HG03045 (cell line): ENCODE measurements around the gene APLN.

Experiments
- ATAC-seq: cut with Tn5 transposase; IDR thresholded peaks from one replicate; pipeline ENCODE4 v1.9.1; 2021; ENCODE audit warnings: mild to moderate bottlenecking, moderate library complexity; ENCODE audit not compliant: unreplicated experiment

The APLN gene

DNA sequence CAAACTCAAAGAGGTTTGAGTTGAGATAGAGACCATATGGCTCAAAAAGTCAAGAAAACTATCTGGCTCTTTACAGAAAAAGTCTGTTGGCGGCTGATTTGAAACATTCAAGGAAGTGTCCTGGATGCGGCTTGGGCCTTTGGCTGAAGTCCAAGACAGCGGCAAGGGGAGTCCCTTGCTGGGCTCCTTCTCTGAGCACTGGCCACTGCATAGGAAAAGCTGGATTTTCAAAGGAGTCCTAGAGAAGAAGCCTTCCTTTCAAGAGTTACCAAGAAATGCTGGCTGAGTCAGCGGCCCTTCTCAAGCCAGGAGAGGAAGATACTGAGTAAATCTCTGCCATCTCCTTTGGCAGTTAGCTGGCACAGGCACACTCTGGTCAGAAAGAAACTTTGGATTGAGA lies 12.1 kb downstream of the APLN start:
- ATAC-seq = no peak

GRCh38 chrX:129641941-129642340 lies 12.8 kb downstream of the APLN start:
- no peak for ATAC-seq

DNA sequence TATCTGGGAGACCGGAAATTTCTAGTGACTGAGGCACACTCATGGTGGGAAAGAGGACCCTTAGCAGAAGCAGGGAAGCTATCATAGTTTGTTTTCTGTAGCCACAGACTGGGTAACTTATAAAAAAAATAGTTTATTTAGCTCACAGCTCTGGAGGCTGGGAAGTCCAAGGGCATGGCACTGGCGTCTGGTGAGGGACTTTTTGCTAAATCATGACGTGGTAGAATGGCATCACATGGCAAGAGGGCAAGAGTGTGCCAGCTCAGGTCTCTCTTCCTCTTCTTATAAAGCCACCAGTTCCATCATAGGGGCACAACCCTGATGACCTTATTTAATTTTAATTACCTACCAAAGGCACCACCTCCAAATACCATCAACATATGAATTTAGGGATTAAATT lies 13.3 kb downstream of the APLN start:
- ATAC-seq = no peak

GRCh38 chrX:129640737-129641136 lies 14.0 kb downstream of the APLN start:
- no peak for ATAC-seq

- no peak for ATAC-seq
These were observed 15.8 kb downstream of the APLN start for GRCh38 chrX:129638917-129639316.

DNA sequence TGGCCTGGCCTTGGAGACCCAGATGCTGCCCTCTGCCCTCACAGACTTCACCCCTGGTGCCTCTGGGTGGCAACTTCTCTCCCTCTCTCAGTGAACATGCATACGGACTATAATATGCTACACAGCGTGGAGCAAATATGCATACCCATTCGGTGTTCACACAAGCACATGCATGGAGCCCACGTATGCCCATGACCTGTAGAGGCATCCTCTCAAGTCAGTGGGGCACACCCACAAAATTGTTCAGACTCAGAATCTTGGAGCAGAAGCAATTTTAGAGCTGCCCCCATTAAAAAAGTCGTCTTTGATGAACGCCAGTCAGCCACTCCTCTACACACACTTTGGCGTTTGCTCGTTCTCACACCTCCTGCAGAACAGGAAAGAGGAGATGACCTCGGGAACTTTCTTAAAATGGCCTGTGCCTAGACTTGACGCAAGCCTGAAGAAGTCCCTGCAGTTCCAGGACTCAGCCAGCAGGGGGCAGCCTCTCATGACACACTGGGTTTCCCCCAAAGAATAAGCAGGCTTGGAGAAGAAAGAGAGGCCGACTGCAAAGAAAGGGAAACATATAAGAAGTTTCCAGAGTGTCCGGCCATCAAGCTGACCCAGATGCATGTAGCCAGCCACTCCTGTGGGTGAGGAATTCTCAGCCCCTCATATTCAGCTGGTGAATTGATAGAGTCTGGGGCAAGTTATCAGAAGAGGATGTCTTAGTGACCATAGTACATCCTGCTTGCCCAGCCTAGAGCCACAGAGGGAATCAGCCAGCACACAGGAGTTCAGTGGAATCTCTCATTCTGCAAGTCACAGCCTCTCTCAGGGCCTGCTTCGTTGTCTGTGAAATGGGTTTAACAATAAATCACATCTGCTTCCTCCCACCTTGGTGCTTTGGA lies 17.3 kb downstream of the APLN start:
- no peak for ATAC-seq

DNA sequence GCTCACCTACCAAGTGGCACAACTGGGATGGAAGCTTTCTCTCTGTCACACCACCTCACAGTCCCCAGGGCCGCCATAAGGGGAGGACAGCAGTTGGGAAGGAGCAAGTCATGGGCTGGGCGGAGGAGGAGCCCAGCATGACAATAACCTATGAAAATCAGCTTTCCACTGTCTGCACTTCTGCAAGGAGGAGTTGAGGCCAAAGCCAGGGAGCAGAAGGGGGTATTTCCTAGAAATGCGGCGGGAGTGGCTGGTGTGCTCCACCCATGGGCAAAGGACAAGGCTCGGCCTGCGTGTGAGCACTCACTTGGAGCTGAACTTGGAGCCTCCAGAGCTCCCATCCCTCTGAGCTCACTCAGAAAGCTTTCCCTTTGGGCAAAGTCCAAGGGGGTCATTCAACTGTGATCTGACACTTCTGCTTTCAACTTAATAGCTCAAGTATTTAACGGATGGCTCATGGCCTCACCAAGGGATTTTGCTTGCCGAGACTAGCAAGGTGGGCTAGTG lies 18.5 kb downstream of the APLN start:
- no peak for ATAC-seq

- ATAC-seq = no peak
These were observed 20.2 kb downstream of the APLN start for GRCh38 chrX:129634541-129634940.

DNA sequence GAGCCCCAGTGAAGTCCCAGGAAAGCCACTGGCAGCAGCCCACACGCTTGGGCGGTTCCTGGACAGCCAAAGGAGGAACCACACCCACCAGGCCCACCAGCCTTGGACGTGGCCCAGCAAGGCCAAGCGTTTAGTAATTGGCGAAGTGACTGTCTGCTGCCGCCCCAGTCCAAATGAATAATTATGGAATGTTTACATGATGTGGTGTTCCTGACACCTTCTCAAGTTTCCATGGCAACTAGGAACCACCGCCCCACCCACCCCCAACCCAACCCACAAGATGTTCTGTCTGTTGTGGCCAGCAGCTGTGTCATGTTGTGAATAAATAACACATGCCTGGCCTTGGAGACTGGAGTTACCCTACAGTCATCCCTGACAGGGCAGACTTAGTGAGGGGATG lies 22.3 kb downstream of the APLN start:
- no peak for ATAC-seq

GRCh38 chrX:129631849-129632248 lies 22.9 kb downstream of the APLN start:
- ATAC-seq = no peak

DNA sequence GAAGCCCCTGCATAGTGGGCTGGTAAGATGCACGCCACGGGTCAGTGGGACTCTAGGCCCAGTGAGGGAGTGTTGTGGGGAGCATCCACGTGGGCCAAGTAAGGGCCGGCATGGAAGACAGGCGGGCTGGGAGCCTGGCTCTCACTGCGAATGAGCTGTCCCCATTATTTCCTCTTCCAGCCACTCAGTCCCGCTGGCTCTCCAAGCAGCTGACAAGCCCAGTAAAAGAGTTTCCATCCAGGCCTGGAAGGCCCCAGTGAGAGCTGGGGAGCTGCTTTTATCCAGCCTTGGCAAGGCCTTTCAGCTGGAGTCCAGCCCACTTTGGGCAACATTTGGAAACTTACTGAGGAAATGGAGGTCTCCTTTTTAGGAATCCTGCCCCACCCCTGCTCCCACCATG lies 24.9 kb downstream of the APLN start:
- ATAC-seq = no peak

DNA sequence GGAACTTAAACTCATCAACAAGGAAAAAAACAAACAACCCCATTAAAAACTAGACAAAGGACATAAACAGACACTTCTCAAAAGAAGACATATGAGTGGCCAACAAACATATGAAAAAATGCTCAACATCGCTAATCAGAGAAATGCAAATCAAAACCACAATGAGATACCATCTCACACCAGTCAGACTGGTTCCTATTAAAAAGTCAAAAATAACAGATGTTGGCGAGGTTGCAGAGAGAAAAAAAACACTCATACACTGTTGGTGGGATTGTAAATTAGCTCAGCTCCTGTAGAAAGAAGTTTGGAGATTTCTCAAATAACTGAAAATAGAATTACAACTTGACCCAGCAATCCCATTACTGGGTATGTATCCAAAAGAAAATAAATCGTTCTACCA lies 28.7 kb downstream of the APLN start:
- no peak for ATAC-seq

- no peak for ATAC-seq
These were observed 31.9 kb downstream of the APLN start for GRCh38 chrX:129622757-129623301.

DNA sequence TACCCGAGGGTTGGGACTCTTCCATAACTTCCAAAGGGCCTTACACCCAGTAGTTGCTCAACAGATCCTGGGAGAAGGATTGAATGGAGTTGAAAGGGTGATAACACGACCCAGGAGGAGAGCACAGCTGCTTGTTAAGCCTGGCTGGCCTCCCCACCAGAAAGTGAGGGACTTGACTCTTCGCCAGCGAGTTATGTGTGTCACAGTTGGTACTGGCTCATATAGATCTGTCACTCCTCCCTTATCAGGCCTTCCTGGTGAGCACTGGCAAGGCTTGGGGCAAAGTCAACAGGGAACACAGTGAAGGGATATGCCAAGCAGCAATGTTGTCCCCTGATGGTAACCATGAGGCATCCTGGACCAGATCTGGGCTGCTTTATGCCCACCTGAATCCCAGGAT lies 35.8 kb downstream of the APLN start:
- no peak for ATAC-seq

DNA sequence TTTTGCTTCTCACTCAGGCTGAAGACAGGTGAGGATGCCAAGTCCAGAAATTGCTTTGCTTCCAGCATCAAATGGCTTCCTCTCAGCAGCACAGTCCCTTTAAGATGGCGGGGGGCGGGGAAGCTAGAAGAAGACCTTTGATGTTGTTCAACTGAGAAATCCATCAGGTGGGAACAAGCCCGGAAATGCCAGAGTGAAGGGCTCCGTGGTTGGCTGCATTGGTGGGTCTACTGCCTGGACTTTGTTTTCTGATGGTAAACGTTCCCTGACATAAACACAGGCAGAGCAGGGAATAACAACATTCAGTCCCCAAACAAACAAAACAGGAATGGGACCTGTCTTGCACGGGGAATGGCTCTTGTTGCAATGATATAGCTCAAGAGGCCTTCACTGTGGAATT lies 37.3 kb downstream of the APLN start:
- no peak for ATAC-seq

DNA sequence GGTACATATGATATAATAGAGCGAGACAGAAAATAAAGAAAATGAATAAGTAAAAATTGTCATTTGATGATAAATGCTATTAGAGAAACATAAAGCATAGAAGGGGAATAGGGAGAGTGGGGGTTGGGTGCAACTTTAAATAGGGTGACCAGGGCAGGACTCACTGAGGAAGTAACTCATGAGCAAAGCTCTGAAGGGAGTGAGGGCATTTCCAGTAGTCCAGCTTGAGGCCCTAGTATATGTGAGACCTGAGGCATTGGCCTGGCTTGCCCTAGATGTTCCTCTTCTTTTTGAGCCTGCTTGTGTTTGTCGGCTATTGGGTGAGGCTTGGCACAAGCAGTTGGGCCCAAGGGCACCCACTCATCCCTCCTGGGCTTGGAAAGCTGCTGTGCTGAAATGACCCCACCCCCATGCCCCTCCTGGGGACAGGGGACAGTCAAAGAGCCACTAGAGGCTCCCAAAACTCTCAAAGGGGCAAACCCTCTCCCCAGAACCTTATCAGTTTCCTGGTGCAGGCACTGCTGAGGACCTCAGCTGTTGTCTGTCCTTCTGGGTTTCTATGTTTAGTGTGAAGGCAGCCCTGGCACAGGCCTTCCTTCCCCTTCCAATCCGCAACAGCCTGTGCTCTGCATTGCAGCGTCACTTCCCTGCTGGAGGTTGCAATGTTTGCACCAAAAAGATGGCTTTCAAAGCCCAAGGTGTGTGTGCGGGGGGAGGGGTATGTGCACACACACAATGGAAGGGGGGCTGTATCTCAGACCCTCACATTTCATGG lies 40.1 kb downstream of the APLN start:
- no peak for ATAC-seq

GRCh38 chrX:129613596-129613995 lies 41.2 kb downstream of the APLN start:
- no peak for ATAC-seq

GRCh38 chrX:129612396-129612795 lies 42.4 kb downstream of the APLN start:
- ATAC-seq = no peak

DNA sequence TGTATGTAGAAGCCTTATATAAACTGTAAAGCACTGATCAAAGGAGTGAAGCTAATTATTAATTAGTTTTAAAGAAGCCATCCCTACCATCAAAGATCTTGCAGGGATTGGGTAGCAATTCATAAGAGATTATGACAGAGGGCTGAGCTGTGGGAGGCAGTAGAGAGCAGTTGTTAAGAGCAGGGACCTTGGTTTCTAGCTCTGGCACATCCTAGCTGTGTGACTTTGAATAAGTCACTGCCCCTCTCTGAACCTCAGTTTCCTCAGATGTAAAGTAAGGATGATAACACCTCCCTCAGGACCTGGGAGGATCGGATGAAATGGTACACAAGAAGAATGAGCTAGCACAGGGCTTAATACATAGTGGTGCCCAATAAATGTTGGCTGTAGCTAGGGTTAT lies 45.4 kb downstream of the APLN start:
- no peak for ATAC-seq

DNA sequence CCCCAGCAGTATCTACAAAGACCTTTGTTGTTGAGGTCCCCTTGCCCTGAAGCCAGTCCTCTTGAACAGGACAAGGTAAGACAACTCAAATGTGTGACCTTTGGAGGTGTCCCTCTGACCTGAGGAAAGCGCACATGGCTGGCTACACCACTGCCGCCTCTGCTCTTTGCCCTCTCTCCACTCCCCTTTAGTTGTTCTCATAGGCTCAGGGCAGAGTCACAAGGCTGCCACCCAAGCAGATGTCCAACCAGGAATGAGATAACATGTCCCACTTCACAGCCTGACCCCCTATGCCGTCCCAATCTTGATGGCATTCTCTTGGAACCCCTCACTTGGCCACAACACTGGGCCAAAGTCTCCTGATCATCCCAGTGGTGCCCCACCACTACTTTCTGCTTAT lies 46.3 kb downstream of the APLN start:
- no peak for ATAC-seq

GRCh38 chrX:129606918-129607317 lies 47.8 kb downstream of the APLN start:
- no peak for ATAC-seq

GRCh38 chrX:129600981-129601424 lies 53.8 kb downstream of the APLN start:
- ATAC-seq = no peak
